ENCODE measurements around the gene KCTD5. TPM values are rescaled to one million over a fixed set of nuclear protein-coding genes. Genes with fewer than 3 reads are reported as not detected.

The KCTD5 gene
- total and polyA plus RNA-seq, 10 of the 15 experiments (the other 5 are each of a cell fraction or from before 2014, with no cell fraction given): 0.58 to 56.4 (median 37.3) TPM

- TF ChIP-seq RELB (IDR thresholded peaks at IDR 0.05; ENCODE audit: low read depth) (peak; percentile 91), BCL3 (IDR thresholded peaks at IDR 0.05; ENCODE audit: borderline replicate concordance, insufficient read depth, low read depth, low read length, poor library complexity, severe bottlenecking) (no peak), LARP7 (IDR thresholded peaks at IDR 0.05) (peak; percentile 82), SIX5 (IDR thresholded peaks at IDR 0.05; ENCODE audit: low read depth, low read length, severe bottlenecking) (peak; percentile 77), SUZ12 (IDR thresholded peaks at IDR 0.05; ENCODE audit: unreplicated experiment) (no peak), ZNF687 (IDR thresholded peaks at IDR 0.05) (peak; percentile 98), ASH2L (IDR thresholded peaks at IDR 0.05; ENCODE audit: borderline replicate concordance, low read depth) (0 out of 2 replicates have a peak, but pooled peaks have one; percentile 40), MLLT1 (IDR thresholded peaks at IDR 0.05) (no peak), YY1 (IDR thresholded peaks at IDR 0.05; ENCODE audit: low read depth, low read length) (peak; percentile 99), BRCA1 (IDR thresholded peaks at IDR 0.05; ENCODE audit: low read depth, low read length) (no peak), FOS (IDR thresholded peaks at IDR 0.05; ENCODE audit: borderline replicate concordance, extremely low read depth, insufficient read length) (no peak), ZBTB11 (CRISPR knock-in tag; IDR thresholded peaks at IDR 0.05) (no peak), NFYA (IDR thresholded peaks at IDR 0.05; ENCODE audit: borderline replicate concordance, low read depth, low read length) (no peak), RAD51 (IDR thresholded peaks at IDR 0.05) (no peak), JUNB (IDR thresholded peaks at IDR 0.05) (no peak), TCF7 (IDR thresholded peaks at IDR 0.05; ENCODE audit: borderline replicate concordance) (no peak), CHD1 (IDR thresholded peaks at IDR 0.05; ENCODE audit: low read depth, low read length) (no peak)
Measured at GRCh38 chr16:2752035-2752849, 69.9 kb downstream of the KCTD5 start, which contains the start of gene SRRM2 (continued).

Measured in GM12878 (cell line).